Stimulated activated naive B cell treated with anti-CD40 and anti-IgM and Interleukin-4, amounts not matched to agents 10 μg/mL and 1 μg/mL and 100 μg/mL, for 72 hours (primary cell): ENCODE data around the gene SH2B2.
A peak's percentile ranks its signal among the peaks of the same experiment; 100 is the strongest.
"Not testable (repeated sequence)": the region's sequence is repeated elsewhere in the genome, so short reads cannot be mapped to it uniquely, and the experiment has no call there.

Source experiments
- ATAC-seq, 2 donors: fragments of 150-1000 bp; cut with Tn5 transposase; replicated peaks; 2 replicates each; pipeline ENCODE4 v1.10.0; 2021; ENCODE audit warnings: moderate library complexity in 1 of 2
- DNase-seq: peaks from one replicate; pipeline ENCODE4 v3.0.0; 2021
- H3K27ac Mint-ChIP-seq: one replicate; pipeline ENCODE4 v1.8.0; 2022; ENCODE audit warnings: mild to moderate bottlenecking, mixed read lengths
- H3K27me3 Mint-ChIP-seq, 2 donors: one replicate each; pipeline ENCODE4 v1.8.0; 2022; ENCODE audit warnings: mixed read lengths in 2 of 2
- H3K36me3 Mint-ChIP-seq, 2 donors: one replicate each; pipeline ENCODE4 v1.8.0; 2022; ENCODE audit warnings: mixed read lengths in 2 of 2, mild to moderate bottlenecking in 1 of 2
- H3K4me1 Mint-ChIP-seq, 2 donors: one replicate each; pipeline ENCODE4 v1.8.0; 2022; ENCODE audit warnings: mixed read lengths in 2 of 2, mild to moderate bottlenecking in 1 of 2
- H3K4me3 Mint-ChIP-seq, 2 donors: one replicate each; pipeline ENCODE4 v1.8.0; 2022; ENCODE audit warnings: mild to moderate bottlenecking in 2 of 2, mixed read lengths in 2 of 2, moderate library complexity in 1 of 2
- H3K9me3 Mint-ChIP-seq, 2 donors: one replicate each; pipeline ENCODE4 v1.8.0; 2022; ENCODE audit warnings: mixed read lengths in 2 of 2, mild to moderate bottlenecking in 1 of 2

Gene SH2B2

DNA sequence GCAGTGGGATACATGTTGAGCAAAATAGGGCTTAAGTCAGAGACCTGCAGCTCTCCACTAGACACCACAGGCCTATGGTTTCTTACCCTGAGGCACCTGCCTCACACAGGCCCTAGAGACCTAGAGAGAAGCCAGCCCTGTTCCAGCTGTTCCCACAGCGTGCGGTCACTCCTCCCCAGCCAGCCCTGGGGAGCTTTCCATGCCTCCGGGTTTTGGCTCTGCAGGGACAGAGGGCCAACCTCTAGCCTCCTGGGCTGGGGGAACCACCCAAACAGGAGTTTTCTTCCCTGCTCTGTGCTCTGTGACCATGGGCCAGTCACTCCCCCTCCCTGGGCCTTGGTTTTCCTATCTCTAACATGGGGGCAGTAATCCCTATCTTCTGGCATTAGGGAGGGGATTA, 33.0 kb downstream of the SH2B2 start:
- no peaks in the 10 kb centered on the region for H3K9me3 Mint-ChIP-seq
- H3K36me3 Mint-ChIP-seq, result peaks cover 41 to 54% of the 10 kb centered on the region in 2 donors
- no peaks in the 10 kb centered on the region for H3K27me3 Mint-ChIP-seq
- H3K27ac Mint-ChIP-seq, result peak overlapping the region; percentile 37
- peaks cover 12 to 20% of the 10 kb centered on the region in 2 donors for H3K4me1 Mint-ChIP-seq
- no peak for ATAC-seq
- no peak overlapping the region for H3K4me3 Mint-ChIP-seq
- no peak for DNase-seq

DNA sequence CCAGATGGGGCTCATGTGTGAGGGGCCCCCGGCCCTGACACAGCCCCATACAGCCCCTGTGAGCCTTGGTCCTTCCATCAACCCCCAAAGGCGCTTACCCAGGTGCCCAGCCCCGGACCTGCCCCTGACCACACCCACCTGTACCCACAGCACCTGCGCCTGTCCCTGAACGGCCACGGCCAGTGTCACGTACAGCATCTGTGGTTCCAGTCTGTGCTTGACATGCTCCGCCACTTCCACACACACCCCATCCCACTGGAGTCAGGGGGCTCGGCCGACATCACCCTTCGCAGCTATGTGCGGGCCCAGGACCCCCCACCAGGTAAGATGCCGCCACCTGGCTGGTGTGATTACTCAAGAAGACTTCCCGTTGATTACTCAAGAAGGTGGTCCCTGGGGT, 33.5 kb downstream of the SH2B2 start:
- H3K27ac Mint-ChIP-seq, result peak overlapping the region; percentile 9
- ATAC-seq, result no peak
- no peak overlapping the region for H3K4me3 Mint-ChIP-seq
- H3K4me1 Mint-ChIP-seq, result peaks cover 12 to 20% of the 10 kb centered on the region in 2 donors
- DNase-seq, result no peak
- no peaks in the 10 kb centered on the region for H3K9me3 Mint-ChIP-seq
- no peaks in the 10 kb centered on the region for H3K27me3 Mint-ChIP-seq
- peaks cover 38 to 52% of the 10 kb centered on the region in 2 donors for H3K36me3 Mint-ChIP-seq

DNA sequence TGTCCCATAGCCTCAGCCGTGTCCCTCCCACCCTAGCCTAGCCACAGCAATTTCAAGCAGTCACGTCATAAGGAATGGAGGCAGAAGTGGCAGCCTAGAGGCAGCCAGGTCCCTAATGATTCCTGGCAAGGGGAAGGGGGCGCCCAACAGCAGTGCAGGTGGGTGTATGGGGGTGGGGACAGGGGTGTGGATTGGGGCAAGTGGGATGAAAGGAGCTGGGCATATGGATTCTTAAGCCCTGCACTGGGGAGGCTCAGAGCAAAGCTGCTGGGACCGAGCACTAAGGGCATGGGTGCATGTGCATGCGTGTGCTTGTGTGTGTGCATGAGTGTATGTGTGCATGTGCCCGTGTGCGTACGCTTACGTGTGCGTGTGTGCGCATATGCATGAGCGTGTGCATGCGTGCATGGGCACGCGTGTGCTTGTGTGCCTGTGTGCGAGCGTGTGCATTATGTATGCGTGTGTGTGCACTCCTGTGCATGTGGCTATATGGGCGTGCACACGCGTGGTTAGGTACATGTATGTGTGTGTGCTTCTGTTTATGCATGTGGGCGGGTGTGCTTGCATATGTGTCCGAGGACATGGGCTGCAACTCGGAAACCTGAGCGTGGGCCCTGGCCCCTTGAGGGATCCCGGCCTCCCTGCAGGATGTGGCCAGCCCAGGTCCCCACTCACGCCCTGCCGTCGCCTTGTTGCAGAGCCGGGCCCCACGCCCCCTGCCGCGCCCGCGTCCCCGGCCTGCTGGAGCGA, 34.1 kb downstream of the SH2B2 start:
- Mint-ChIP-seq H3K4me3 (no peak overlapping the region), H3K4me1 (peaks cover 12 to 20% of the 10 kb centered on the region in 2 donors), H3K27ac (no peak overlapping the region), H3K27me3 (no peaks in the 10 kb centered on the region), H3K36me3 (peaks cover 36 to 52% of the 10 kb centered on the region in 2 donors), H3K9me3 (no peaks in the 10 kb centered on the region)
- DNase-seq (no peak), ATAC-seq (no peak)

DNA sequence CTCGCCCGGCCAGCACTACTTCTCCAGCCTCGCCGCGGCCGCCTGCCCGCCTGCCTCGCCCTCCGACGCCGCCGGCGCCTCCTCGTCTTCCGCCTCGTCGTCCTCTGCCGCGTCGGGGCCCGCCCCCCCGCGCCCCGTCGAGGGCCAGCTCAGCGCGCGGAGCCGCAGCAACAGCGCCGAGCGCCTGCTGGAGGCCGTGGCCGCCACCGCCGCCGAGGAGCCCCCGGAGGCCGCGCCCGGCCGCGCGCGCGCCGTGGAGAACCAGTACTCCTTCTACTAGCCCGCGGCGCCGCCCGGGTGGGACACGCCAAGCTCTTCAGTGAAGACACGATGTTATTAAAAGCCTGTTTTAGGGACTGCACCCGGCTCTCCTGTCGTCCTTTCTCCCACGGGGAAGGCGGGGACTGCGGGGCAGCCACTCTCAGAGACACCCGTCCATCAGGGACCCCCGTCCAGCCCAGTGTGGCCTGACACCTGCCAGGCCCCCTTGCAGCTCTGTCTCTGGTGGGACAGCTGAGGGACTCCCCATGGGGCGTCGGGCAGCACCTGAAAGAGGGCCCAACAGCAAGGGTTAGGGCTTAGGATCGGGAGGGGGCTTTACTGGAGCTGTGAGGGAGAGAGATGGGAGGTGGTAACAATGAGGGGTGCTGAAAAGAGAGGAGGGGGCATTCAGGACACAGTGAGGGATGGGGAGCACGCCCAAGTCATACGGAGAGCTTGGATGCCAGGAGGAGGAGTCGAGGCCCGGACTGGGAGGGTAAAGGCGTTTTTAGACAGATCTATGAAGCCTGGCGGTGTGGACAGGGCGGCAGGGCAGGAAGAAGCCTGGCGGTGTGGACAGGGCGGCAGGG, 34.9 kb downstream of the SH2B2 start:
- Mint-ChIP-seq H3K4me3 (no peak overlapping the region), H3K36me3 (peaks cover 36 to 52% of the 10 kb centered on the region in 2 donors), H3K4me1 (peaks cover 12 to 20% of the 10 kb centered on the region in 2 donors), H3K27ac (peak overlapping the region; percentile 4), H3K27me3 (no peaks in the 10 kb centered on the region), H3K9me3 (no peaks in the 10 kb centered on the region)
- ATAC-seq, result peak; percentile 38 to 55
- DNase-seq, result no peak

DNA sequence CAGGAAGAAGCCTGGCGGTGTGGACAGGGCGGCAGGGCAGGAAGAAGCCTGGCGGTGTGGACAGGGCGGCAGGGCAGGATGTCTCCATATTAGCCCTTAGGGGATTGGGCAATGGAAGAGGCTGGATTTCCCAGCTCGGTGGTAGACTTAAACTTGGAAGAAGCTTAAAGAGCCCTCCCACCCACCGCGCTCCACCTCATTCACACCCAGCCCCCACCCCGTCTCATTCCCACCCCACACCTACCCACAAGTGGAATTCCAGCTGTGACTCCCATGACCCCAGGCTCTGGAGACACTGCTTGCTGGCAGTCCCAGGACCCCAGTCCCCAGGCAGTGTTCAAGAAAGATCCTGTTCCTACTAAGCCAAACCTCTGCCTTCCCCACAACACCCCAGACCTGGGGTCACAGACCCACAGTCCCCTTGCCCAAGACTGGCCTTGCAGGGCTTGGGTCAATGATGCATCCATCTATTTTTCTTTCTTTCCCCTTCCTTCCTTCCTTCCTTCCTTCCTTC, 35.6 kb downstream of the SH2B2 start:
- Mint-ChIP-seq H3K27ac (peak overlapping the region; percentile 10), H3K9me3 (no peaks in the 10 kb centered on the region), H3K27me3 (no peaks in the 10 kb centered on the region), H3K4me1 (peaks cover 10 to 17% of the 10 kb centered on the region in 2 donors), H3K4me3 (no peak overlapping the region), H3K36me3 (peaks cover 31 to 46% of the 10 kb centered on the region in 2 donors)
- no peak for ATAC-seq
- DNase-seq, result no peak

DNA sequence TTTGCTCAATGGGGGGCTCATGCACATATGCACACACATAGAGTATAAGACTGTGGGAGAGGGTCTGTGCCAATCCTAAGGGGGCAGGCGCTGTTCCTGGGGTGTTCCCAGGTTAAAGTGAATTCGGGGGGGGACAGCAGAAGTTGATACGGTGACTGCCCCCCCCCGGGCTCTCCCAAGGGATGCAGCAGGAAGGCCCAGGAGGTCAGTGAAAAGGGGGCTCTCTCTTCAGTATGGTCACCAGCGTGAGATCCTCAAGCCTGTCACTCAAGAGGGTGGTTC, 37.2 kb downstream of the SH2B2 start:
- no peaks in the 10 kb centered on the region for H3K9me3 Mint-ChIP-seq
- peaks cover 25 to 36% of the 10 kb centered on the region in 2 donors for H3K36me3 Mint-ChIP-seq
- no peak for ATAC-seq
- H3K4me1 Mint-ChIP-seq, result peaks cover 6 to 10% of the 10 kb centered on the region in 2 donors
- no peak for DNase-seq
- no peak overlapping the region for H3K4me3 Mint-ChIP-seq
- H3K27ac Mint-ChIP-seq, result no peak overlapping the region
- no peaks in the 10 kb centered on the region for H3K27me3 Mint-ChIP-seq

DNA sequence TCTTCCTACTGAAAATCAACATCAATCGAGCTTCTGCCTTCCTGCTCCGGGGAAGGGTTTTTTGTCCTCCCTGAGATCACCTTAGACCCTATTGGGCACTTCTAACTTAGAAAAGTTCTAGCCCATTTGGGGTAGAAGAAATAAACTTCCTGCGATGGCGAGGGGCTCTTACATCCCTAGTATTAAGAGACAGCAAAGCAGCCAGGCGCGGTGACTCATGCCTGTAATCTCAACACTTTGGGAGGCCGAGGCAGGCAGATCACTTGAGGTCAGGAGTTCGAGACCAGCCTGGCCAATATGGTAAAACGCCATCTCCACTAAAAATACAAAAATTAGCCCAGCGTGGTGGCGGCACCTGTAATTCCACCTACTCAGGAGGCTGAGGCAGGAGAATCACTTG, 38.4 kb downstream of the SH2B2 start:
- not testable (repeated sequence) for H3K27ac Mint-ChIP-seq, H3K9me3 Mint-ChIP-seq, ATAC-seq, H3K27me3 Mint-ChIP-seq, DNase-seq, H3K4me3 Mint-ChIP-seq
- peaks cover 19 to 25% of the 10 kb centered on the region in 2 donors for H3K36me3 Mint-ChIP-seq
- peaks cover 6 to 12% of the 10 kb centered on the region in 2 donors for H3K4me1 Mint-ChIP-seq

DNA sequence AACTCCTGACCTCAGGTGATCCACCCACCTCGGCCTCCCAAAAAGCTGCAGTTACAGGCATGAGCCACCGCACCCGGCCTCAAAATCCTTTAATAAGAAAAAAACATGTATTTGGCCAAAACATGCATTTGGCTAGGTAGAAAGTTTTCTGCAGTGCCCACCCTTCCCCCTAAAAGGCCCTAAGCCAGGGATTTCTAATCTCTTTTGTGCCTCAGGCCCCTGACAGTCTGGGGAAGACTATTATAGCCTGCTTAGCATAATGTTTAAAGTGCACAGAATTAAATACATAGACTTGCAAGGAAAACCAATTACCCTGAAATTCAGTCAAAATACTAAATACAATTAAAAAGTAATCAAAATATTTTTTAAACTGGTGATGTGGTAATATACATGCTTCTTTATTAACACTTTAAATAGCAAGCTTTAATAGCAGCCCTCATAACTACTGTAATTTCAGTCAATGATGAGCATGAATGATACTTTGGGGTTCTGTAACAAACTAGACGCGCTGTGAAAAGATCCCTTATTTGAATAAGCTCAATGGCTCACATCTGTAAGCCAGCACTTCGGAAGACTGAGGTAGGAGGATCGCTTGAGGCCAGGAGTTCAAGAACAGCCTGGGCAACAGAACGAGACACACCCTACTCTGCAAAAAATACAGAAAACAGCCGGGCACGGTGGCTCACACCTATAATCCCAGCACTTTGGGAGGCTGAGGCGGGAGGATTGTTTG, 39.7 kb downstream of the SH2B2 start:
- Mint-ChIP-seq H3K27ac (no peak overlapping the region), H3K36me3 (peaks cover 11 to 16% of the 10 kb centered on the region in 2 donors), H3K4me3 (no peak overlapping the region), H3K4me1 (peaks cover 12 to 14% of the 10 kb centered on the region in 2 donors), H3K9me3 (no peaks in the 10 kb centered on the region), H3K27me3 (no peaks in the 10 kb centered on the region)
- ATAC-seq (no peak), DNase-seq (no peak)

DNA sequence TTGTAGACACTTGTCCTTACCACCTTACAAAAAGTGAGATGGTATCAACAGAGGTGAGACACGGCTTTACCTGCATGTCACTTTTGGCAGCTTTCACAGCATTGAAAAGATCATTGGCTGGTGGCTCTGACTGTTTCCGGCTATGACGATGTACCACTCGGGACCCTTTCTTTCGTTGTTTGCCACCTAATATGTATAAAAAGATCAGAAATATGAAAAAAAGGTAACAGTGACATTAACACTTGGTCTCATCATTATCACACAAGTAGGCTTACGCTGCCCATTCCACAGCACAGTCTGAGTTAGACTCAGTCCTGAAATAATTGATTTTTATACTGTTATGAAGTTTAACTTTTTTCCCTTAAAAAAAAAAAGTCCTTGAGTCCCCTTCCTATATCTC, 40.5 kb downstream of the SH2B2 start:
- H3K4me1 Mint-ChIP-seq, result peaks cover 17 to 18% of the 10 kb centered on the region in 2 donors
- H3K36me3 Mint-ChIP-seq, result peaks cover 6 to 10% of the 10 kb centered on the region in 2 donors
- not testable (repeated sequence) for DNase-seq, H3K9me3 Mint-ChIP-seq, H3K27me3 Mint-ChIP-seq, H3K27ac Mint-ChIP-seq, H3K4me3 Mint-ChIP-seq, ATAC-seq

DNA sequence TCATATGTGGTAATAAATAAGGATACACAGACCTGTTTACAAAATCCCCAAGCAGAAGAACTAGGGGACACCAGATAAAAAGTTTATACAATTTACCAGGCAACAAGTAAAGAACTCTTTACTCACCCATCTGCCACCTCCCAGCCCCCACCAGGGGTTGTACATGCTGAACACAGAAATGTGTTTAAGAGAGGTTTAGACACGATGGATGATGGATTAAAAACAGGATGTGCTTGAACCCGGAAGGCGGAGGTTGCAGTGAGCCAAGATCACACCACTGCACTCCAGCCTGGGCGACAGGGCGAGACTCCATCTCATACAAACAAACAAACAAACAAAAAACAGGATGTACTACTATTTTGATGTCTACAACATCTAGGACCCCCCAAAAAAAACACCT, 42.2 kb downstream of the SH2B2 start:
- not testable (repeated sequence) for DNase-seq, H3K27me3 Mint-ChIP-seq, H3K4me3 Mint-ChIP-seq, H3K36me3 Mint-ChIP-seq, H3K9me3 Mint-ChIP-seq, H3K27ac Mint-ChIP-seq, ATAC-seq
- peaks cover 12 to 20% of the 10 kb centered on the region in 2 donors for H3K4me1 Mint-ChIP-seq

DNA sequence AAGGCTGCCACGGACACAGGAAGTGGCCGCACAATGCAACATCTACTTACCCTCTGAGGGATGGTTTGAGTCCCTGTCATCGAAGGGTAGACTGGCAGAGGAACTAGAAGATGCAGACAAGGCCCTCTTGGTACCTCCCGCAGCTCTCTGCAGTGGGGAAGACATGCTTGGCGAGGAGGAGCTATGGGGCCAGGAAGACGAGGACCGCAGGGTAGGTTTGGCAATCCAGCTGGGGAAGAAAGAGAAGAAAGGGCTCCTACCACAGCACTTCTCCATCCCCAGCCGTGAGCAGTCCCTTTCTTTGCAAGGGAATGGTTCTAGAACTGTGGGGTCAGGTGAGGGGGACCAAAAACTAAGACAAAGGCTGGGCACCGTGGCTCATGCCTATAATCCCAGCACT, 42.7 kb downstream of the SH2B2 start:
- not testable (repeated sequence) for H3K27ac Mint-ChIP-seq, H3K36me3 Mint-ChIP-seq, H3K4me3 Mint-ChIP-seq, DNase-seq, H3K9me3 Mint-ChIP-seq, H3K27me3 Mint-ChIP-seq, ATAC-seq
- H3K4me1 Mint-ChIP-seq, result peaks cover 12 to 20% of the 10 kb centered on the region in 2 donors

DNA sequence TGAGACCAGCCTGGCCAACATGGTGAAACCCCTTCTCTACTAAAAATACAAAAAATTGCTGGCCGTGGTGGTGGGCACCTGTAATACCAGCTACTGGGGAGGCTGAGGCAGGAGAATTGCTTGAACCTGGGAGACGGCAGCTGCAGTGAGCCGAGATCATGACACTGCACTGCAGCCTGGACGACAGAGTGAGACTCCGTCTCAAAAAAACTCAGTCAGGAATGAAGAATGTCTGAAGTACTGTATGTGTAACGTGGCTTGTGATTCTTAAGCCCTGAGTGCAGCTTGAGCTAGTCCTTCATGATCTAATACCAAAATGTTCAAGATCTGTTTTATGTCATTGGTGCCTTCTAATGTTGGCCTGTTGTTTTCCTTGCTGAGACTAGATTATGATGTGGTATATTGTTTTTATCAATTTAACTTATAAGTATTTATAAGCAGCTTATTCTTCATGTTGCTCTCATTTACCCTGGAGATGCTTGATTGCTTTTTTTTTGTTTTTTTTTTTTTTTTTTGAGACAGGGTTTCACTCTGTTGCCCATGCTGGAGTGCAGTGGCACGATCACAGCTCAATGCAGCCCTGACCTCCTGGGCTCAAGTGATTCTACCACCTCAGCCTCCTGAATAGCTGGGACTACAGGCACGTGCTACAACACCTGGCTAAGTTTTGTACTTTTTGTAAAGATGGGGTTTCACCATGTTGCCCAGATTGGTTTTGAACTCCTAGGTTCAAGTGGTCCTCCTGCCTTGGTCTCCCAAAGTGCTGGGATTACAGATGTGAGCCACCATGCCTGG, 44.2 kb downstream of the SH2B2 start:
- H3K36me3 Mint-ChIP-seq, H3K4me3 Mint-ChIP-seq, ATAC-seq, H3K27me3 Mint-ChIP-seq, H3K27ac Mint-ChIP-seq, H3K9me3 Mint-ChIP-seq, DNase-seq: not testable (repeated sequence)
- peaks cover 15 to 24% of the 10 kb centered on the region in 2 donors for H3K4me1 Mint-ChIP-seq

DNA sequence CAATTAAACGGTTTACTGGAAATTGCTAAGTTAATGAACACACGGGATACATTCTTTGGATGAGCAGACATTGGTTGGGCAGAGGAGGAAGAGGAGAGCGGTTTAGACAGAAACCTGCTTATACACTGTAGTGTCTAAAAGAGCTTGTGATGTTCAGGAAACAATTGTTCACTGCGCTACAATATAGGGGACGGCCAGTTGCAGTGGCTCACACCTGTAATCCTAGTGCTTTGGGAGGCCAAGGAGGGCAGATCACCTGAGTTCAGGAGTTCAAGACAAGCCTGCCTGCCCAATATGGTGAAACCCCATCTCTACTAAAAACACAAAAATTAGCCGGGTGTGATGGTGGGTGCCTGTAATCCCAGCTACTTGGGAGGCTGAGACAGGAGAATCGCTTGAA, 48.9 kb downstream of the SH2B2 start:
- Mint-ChIP-seq H3K4me1 (peaks cover 13 to 23% of the 10 kb centered on the region in 2 donors), H3K27ac (peak overlapping the region; percentile 80)
- DNase-seq, H3K4me3 Mint-ChIP-seq, ATAC-seq, H3K27me3 Mint-ChIP-seq, H3K36me3 Mint-ChIP-seq, H3K9me3 Mint-ChIP-seq: not testable (repeated sequence)

DNA sequence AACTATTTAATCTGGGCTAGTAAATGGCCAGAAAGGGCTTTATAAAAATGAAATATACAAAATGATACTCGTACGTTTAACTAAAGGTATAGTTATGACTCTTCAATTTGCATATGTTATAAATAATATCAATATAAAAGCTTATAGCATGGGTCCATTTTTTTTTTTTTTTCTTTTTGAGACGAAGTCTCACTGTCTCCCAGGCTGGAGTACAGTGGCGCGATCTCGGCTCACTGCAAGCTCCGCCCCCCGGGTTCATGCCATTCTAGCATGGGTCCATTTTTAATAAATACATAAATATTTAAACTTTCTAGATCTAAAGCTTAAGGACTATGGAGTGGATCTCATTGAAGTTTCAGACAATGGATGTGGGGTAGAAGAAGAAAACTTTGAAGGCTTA, 50.3 kb downstream of the SH2B2 start:
- not testable (repeated sequence) for DNase-seq, H3K27me3 Mint-ChIP-seq, H3K9me3 Mint-ChIP-seq, H3K4me1 Mint-ChIP-seq, ATAC-seq, H3K4me3 Mint-ChIP-seq, H3K36me3 Mint-ChIP-seq, H3K27ac Mint-ChIP-seq
